ENCODE data around the gene LRFN5.
"Not testable (repeated sequence)": the region's sequence is repeated elsewhere in the genome, so short reads cannot be mapped to it uniquely, and the experiment has no call there.

LRFN5 gene
- total RNA-seq: 0 reads per million in 3 experiments

DNA sequence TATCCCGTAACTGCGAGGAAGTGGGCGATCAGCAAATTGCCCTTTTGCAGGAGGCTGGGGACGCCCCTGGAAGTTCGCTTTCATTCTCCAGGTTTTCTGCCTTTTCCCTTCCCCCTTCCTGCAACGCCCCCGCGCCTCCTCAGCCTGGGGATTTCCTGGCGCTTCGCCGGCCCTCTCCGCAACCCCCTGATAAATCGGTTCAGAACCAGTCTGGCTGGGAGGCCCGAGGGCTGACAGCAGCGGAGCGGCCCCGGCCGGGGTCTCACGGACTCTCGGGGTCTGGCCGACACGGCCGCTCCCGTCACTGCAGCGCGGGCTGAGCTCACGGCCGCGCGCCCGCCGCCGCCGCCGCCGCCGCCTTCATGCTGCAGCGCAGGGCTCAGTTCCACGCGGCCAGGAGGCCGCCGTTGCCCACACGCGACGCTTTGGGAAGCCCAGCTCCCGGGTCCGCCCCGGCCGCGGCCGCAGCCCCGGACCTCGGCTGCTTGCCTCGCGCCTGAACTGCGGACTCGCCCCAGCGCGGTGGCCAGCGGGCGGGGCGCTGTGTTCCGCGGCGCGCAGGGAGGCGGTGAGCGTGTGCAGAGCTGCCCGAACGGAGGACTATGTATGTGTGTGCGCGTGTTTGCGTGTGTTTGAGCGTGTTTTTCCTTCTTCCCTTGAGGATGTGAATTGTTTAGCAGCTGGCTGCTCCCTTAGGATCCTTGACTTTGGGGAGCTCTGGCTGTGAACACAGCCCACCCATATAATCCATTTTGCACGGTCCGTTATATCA, at the start of gene LRFN5:
LRFN5 (plus strand) TSS at position 345 of the 772 bp plus-strand sequence.
- no peak for DNase-seq

DNA sequence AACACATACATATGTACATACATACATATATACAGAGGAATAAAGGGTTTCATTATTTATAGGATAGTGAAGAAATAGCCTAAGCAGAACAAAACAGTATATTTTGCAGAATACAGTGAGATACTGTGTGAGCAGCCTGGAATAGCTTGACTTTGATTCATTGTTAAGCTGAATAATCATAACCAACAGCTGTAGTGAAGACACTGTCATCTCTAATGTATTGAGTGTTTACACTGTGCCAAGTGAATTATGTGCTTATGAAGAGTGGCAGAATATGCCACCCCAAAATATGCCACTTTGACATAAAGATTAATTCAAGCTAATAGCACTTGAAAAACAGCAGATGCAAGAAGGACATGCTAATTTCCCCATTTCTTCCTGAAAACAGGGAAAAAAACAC, 48.2 kb upstream of the LRFN5 start:
- DNase-seq: no peak

DNA sequence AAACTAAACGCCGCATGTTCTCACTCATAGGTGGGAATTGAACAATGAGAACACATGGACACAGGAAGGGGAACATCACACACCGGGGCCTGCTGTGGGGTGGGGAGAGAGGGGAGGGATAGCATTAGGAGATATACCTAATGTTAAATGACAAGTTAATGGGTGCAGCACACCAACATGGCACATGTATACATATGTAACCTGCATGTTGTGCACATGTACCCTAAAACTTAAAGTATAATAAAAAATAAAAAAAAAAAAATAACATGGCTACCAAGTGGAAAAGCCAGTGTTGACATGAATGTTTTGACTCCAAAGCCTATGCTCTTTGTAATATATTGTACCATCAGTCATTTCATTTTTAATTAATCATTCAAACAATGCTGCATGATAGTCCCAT, 39.8 kb upstream of the LRFN5 start:
- DNase-seq: not testable (repeated sequence)

DNA sequence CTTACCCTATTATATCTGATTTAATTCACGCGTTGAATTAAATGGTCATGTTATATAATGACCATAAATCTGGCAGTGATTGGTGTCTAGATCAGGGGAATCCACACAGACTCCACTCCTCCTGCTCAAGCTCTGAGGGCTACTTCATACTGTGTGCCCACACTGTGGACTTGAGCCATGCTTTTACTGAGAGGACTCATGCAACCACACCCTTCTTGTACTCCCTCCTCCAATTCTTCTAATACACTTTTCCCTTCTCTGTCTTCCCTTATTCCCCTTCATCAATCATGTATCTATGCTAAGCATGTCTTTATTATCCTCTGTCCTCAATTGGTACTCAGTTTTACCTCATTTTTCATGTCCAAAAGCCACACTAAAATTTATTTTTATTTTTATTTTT, 37.7 kb upstream of the LRFN5 start:
- DNase-seq: no peak

DNA sequence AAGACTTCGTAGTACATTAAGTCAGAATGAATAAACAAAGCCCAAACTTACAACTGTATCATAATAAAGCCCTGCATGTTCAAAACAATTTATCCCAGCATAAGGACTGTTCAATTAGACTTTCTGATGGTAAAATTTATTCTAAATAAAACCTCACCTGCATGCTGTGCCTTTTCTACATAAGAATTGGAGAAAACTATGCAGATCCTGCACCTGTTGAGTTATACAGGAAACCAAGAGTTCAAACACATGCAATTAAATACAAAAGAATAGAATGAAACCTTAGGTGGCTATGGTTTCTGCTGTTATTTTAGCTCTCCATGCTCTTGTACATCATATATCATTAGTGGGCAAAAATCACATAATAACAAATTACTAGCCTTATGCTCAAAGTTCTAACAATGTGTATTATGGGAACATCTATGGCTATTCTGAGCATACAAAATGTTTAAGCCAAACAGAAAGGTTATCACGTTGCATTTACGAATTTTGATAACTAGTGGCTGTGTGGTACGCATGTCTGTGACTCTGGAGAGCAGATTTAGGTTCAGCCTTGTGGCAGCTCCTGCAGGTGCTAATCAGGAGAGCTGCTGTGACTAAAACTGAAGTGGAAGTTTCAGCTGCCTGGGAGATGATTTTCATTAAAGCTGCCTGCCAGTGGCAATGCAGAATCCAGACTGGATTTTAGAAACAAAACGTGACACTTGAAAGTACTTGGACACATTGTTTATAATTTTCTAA, 36.1 kb upstream of the LRFN5 start:
- DNase-seq: no peak

DNA sequence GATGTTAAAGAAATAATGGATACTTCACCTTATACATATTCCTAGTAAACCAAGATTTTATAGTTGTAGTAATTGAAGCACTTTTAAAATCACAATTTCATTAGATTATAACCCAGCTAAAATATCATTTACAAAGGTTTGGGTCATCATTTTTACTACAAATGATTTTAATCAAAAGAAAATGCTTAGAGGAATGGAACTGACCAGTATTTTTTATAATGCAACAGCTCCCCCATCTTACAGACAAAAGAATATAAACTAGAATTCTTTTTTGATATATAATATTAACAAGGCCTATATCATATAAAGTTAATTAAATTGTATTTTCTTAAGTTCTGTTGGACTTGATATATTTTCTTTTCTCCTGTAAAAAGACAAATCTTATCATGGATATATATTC, 20.4 kb upstream of the LRFN5 start:
- DNase-seq: no peak

DNA sequence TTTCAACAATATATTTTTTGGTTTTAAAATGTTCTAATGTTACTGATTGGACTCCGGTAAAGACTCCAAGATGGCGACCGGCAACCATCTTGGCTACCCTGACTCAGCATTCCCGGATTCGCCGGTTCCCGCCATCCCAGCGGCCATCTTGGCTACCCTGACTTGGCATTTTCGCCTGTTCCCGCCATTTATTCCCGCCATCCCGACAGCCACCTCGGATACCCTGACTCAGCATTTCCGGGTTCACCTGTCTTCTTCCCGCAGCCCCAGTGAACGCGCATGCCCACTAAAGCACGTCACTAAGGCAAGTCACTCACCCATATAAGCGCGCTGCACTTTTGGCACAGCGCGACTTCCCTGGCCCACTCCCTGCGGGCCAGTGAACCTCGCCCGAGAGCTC, 9.0 kb upstream of the LRFN5 start:
- DNase-seq: no peak

DNA sequence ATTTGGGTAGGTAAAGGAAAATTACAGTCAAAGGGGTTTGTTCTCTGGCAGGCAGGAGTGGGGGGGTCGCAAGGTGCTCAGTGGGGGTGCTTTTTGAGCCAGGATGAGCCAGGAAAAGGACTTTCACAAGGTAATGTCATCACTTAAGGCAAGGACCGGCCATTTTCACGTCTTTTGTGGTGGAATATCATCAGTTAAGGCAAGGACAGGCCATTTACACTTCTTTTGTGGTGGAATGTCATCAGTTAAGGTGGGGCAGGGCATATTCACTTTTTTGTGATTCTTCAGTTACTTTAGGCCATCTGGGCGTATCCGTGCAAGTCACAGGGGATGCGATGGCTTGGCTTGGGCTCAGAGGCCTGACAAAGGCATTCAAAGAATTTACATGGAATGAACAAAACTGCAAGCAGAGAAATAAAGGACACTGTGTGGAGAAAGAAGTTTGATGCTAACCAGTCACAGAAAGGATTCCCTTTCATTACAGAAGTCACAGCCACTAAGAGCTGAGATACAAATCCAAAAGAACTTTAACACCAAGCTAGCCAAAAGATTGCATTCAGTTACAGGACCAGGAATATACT, 6.8 kb upstream of the LRFN5 start:
- DNase-seq: not testable (repeated sequence)

DNA sequence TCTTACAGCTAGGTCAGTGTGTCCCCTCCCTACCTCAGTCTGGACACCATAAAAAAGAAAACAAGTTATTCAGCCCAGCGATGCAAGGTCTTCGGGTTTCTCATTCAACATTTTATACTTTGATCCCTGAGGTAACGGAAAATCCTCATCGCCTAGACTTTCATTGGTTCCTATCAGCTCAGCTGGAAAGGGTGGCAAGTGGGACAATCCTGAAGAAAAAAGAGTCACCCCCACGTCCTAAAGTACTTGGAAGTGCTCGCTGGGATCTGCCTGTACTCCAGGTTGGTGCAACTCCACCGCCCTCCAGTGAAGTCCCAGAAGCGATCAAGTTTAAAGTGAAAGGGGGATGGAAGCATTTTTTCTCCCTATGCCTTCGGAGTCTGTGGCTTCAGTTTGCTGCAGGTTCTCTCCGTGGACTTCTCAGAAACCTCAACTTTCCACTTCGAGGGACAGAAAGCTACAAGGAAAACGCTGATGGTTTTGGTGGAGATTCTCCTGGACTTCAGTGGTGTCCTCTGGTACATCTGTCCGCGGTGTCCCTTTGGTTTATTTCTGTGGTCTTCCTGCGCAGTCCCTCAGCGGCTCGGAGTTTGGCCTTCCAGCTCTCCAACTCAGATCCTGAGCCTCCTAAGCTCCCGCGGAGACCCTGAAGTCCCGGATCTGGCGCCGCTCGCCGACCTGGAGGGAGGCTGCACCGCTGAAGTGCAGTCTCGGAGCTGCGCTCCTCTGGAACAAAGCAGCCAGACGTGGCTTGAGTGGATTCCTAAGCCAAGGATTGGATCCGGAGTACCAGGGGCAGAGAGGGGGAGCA, 1.8 kb upstream of the LRFN5 start:
- no peak for DNase-seq

DNA sequence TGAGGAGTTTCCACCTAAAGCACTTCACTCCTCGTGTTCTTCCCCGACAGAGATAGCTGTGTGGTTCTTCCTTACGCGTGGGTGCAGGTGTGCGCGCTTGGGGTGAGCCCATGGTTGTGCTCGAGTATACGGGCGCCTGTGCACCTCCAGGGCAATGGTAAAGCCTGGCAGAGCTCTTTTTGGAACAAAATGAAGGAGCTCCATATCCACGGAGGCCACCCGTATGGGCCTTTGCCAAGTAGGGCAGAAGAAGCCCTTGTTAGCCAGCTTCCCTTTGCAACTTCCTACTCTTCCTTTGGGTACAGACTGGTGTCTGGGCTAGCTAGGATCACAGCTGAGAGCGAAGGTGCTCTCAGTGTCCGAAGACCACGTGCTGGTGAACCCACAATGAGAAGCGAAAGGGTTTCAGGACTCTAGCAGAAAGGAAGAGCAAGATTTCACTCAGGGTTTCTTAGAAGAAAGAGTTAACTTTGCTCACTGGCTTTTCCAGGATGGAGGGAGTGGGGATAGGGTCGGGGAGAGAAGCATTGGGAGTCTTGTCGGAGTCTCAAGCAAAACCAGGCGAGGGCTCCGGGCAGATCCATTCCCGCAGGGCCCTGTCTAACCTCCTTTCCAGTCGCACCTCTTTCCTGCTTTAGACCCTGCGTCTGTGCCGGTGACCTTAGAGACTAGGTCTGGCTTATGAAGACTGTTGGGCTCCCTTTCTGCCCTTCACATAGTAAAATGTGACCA, 960 bp upstream of the LRFN5 start:
- no peak for DNase-seq

DNA sequence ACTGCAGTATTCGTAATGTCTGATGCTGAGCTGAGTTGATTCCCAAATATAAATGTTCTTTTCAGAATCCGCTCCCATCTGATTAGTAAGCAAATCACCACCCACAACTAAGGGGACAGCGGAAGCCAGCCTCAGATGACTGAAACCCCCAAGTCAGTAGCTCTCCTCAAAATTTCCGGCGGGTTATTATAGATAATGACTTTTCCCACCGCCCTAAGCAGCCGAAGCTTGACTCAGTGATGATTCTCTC, 469 bp upstream of the LRFN5 start:
- DNase-seq: no peak

DNA sequence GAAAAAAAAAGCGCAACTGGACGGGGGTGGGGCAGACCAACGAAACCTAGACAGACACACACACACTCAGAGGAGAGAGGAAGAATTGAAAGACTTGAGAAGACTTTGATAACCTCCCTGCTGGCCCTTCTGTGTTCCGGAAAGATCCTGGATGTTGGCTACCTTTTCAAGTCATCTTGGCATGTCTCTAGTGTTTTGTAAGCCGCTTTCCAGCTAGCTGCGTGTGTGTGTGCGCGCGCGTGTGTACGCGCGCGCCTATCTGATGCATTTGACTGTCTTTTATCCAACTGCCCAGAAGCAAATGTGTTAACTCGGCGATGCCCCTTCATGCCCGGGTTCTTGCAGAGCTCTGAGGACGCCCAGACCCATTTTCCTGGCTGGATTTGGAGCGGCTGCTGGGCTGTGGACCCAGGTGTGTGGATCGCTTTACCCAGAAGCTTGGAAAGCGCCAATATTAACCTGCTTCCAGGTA, 664 bp downstream of the LRFN5 start:
- no peak for DNase-seq

DNA sequence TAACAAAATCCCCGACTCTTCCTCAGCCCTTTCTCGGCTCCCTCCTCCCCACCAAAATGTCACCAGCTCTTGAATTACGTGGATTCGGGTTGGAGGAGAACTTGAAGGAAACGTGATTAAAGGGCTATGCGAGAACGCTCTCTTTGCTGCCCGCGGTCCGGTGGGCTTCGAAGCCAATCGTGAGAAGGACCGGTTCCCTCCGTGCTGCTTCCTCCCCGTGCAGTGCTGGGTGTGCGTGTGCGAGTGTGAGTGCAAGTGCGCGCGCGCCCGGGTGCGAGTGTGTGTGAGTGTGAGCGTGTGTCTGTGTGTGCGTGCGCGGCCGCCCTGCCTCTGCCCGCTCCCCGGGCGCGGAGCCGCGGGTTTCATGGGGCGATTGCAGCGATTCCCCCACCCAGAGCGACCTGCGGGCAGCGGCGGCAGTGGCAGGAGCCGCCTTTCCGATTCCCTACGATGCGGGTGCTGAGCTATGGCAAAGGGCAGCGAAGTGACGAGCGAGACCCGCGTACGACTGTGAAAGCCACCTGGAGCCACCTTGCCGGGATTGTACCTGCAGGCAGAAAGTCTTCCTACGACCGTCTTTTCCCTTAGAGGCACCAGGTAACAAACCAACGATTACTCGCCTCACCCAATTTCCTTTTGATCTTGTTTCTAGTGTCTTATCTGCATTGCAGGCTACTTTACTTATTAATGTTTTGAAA, 1.4 kb downstream of the LRFN5 start:
- no peak for DNase-seq

DNA sequence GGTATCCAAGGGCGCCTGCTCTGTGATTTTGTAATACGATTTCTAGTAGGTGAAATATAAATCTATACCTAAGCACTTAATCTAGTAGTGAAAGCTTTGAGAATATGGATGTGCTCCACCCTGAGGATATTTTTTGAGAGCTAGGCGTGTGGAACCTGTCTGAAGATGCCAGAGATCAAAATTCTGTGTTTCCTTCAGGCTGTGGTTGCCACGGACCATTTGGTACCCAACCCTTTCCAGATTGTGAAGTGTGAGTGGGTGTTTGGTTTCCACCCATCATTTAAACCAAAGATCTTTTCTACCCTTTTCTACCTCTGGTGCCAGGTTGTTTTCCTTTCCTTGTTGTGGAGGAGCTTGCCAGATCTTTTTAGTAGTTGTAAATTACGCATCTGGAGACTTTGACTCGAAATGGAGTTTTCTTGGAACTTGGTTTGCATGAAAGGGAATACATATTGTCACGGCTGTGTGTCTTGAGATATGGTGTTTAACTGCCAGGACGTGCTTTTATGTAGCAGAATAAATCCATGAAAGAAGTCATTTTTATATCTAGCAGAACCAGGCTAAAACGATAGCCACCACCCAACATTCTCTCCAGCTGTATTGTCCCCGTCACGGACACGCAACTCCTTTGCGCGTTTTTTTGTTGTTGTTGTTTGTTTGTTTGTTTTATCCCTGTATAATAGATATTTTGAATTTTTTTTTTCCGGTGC, 2.2 kb downstream of the LRFN5 start:
- no peak for DNase-seq

DNA sequence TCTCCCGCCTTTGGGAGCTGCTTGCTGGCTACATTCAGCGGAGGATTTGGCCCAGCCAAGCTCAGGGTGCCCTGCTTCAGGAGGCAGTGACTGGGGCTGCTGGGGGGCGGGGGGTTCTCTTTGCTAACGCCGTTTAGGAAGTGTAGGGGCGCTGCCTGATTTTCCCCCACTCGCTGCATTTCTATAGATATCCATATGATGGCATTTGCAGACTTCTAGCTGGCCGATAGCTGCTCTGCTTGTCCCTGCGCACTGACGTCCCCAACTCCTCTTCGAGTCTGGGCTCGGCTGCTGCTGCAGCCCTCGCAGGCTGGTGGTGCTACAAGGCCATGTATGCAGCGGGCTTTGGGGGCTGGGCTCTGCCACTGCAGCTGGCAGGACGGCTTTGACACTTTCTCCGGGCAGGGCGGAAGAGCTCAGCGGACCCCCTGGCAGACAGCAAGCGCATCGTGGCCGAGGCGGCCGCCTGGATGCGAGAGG, 3.1 kb downstream of the LRFN5 start:
- no peak for DNase-seq

DNA sequence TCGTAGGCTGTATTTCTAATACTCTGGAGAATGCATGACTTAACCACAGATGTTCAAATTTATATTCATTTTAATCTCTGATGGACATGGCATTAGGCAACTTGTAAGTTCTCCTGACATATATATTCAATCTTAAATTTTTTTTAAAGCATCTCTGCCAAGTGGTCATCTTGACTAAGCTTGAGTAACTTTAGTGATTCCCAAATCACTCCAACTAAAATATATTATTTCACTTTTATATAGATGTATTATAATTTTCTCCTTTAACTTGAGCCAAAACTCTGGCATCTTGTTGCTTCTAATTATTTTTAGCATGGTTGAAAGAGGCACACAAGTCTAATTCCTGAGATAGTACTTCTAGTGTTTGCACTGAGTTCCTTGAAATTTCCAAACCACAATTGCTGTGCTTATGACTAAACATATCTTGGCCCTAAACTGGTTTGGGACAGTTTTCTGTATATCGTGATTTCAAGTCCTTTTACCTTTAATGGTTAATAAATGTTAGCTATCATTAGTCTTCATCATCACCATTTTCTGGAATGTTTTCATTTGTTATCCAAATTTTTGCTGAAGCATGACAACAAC, 8.4 kb downstream of the LRFN5 start:
- no peak for DNase-seq

DNA sequence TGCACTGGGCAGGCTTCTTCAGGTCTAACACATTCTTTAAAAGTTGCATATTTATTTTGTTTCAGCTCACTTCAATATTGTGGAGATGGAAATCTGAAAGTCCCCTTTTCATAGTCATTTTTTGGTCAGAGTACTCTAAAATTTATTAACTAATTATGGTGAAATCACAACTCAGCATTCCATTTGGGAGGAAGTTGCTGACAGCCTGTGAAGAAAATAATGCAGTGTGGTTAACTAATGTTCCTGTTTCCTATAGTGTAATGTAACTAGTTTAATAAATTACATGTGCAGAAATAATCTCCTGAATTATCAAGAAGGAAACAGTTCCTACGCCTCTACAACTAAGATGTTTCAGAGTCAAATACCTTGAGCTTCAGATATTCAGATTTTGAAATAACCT, 17.1 kb downstream of the LRFN5 start:
- DNase-seq: no peak

DNA sequence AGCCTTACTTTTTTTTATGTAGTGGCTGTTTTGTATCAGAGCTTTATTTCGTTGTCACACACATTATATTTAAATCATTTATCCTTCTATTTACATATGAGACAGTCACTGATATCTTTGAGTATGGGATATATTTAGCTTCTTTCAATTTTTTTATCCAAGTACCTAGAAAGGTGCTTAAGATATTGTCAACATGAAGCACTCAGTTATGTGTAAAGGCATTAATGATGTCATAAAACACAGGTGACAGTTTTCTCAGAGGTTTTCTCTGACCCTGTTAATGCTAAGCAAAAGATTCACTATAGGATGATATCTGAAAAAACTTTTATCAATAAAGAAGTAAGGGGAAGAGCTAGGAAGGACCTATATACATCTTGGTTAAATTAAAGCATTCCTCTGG, 23.2 kb downstream of the LRFN5 start:
- no peak for DNase-seq

DNA sequence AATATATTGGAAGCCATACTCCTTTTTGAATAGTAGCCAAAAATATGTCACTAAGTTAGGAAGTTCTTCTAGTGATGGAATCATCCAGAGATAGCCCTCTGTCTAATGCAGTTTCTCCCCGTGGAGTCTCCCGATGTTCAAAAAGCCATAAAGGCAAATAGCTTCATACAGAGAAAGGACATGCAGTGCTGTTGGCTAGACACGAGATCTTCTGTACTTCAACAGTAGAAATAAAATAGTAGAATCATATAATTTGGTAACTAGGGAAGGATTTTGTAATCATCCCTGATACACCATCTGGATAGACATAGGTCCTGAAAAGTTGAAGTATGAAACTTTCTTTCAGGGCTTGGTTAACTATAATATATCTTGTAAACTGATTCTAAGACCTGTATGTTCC, 27.6 kb downstream of the LRFN5 start:
- no peak for DNase-seq

DNA sequence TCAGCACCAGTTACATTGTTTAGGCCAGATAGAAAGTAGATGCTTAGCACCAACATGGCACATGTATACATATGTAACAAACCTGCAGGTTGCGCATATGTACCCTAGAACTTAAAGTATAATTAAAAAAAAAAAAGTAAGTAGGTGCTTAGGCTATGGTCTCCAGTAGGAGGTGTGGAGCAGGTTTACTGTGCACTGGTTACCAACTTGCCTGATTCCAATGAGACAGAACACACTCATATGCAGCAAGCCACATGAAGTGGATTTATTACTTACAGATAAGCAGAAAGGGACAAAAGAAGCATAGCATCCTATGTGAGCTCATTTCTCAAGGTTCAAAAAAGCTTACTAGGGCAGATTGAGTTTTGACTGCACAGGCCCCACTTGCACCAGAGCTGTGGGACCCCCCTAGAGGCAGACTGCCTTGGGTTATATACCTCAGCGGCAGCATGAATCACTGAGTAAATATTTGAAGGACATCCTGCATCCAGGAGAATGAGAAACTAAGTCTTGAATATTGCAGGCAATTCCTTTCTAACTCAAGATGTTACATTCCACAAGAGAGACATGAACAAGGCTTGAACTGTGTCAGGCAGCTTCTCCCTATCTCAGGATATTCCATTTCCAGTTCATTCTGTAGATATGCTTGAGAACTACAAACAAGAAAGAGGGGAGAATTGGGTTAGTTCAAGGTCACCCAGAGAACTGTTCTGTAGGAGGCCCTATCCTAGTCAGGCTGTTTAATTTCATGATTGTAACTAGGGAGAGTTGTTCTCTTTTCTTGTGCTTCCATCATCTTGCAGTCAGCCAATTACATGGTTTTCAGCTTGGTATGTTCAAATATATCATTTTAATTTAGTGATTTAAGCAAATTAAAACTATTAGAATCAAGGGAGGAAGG, 30.1 kb downstream of the LRFN5 start:
- DNase-seq: no peak
